Caco-2 (cell line): ENCODE results near the gene NAXD. TPM values are rescaled to one million over a fixed set of nuclear protein-coding genes. Genes with fewer than 3 reads are reported as not detected.
"Not testable (repeated sequence)": the region's sequence is repeated elsewhere in the genome, so short reads cannot be mapped to it uniquely, and the experiment has no call there.

ENCODE experiments used
- BruUV-seq: library from RNA; stranded (reverse); fragments of 400-500 nt; replicated peaks from 2 replicates; lab custom pipeline; 2021; lab: Mats Ljungman, UMichigan
- CTCF ChIA-PET: fragments of 300-600 bp; sonication (Branson Sonifier 250); formaldehyde crosslinking; loops from one replicate; lab custom pipeline; 2022; ENCODE audit warnings: antibody characterized with exemption; lab: Charles Lee
- POLR2A ChIA-PET: fragments of 300-600 bp; sonication (Branson Sonifier 250); formaldehyde crosslinking; loops from one replicate; lab custom pipeline; 2022; ENCODE audit warnings: antibody characterized with exemption; lab: Charles Lee
- DNase-seq, 2 experiments: peaks; one replicate each; pipeline versions ENCODE4 v3.0.0 to v3.0.0-alpha.2; 2020 to 2022
- H3K27me3 ChIP-seq: replicated peaks from 2 replicates; pipeline ENCODE4 v1.6.0; 2011; ENCODE audit warnings: low read length; ENCODE audit not compliant: control insufficient read depth, insufficient read depth
- H3K36me3 ChIP-seq: 2 replicates; pipeline ENCODE4 v1.5.1; 2011; ENCODE audit warnings: low read length; ENCODE audit not compliant: control insufficient read depth, insufficient read depth
- H3K4me1 ChIP-seq: fragments of 250-450 bp; sonication (Bioruptor Pico); 2 replicates; pipeline ENCODE4 v1.5.1; 2020; ENCODE audit warnings: mild to moderate bottlenecking
- H3K4me3 ChIP-seq: 2 replicates; pipeline ENCODE4 v1.5.1; 2011; ENCODE audit warnings: low read depth, mild to moderate bottlenecking, control low read depth, low read length
- H3K9me3 ChIP-seq: fragments of 250-450 bp; sonication (Bioruptor Pico); 2 replicates; pipeline ENCODE4 v1.5.1; 2020; ENCODE audit warnings: mild to moderate bottlenecking, moderate library complexity
- H3K27ac Mint-ChIP-seq: one replicate; pipeline ENCODE4 v1.8.0; 2022; ENCODE audit warnings: mixed read lengths; ENCODE audit not compliant: unreplicated experiment
- H3K27me3 Mint-ChIP-seq: one replicate; pipeline ENCODE4 v1.8.0; 2022; ENCODE audit warnings: mixed read lengths; ENCODE audit not compliant: insufficient read depth, unreplicated experiment
- H3K36me3 Mint-ChIP-seq: one replicate; pipeline ENCODE4 v1.8.0; 2022; ENCODE audit warnings: mild to moderate bottlenecking, mixed read lengths; ENCODE audit not compliant: insufficient read depth, unreplicated experiment
- H3K4me1 Mint-ChIP-seq: one replicate; pipeline ENCODE4 v1.8.0; 2022; ENCODE audit warnings: low read depth, mixed read lengths; ENCODE audit not compliant: unreplicated experiment
- H3K4me3 Mint-ChIP-seq: one replicate; pipeline ENCODE4 v1.8.0; 2022; ENCODE audit warnings: mild to moderate bottlenecking, moderate library complexity, mixed read lengths; ENCODE audit not compliant: unreplicated experiment
- H3K9me3 Mint-ChIP-seq: one replicate; pipeline ENCODE4 v1.8.0; 2022; ENCODE audit warnings: mixed read lengths; ENCODE audit not compliant: unreplicated experiment
- CTCF ChIP-seq, 2 experiments: fragments of 200-600 bp in 1 of 2; IDR thresholded peaks; 1 replicate in 1 of 2; 2 replicates in 1 of 2; pipeline versions ENCODE4 v1.5.1 to v1.8.0; 2011 to 2022; ENCODE audit warnings: antibody characterized with exemption in 1 of 2, control low read depth in 1 of 2, inconsistent platforms in 1 of 2, low read depth in 1 of 2, low read length in 1 of 2, mild to moderate bottlenecking in 1 of 2, moderate library complexity in 1 of 2; ENCODE audit not compliant: insufficient read depth in 1 of 2, severe bottlenecking in 1 of 2, unreplicated experiment in 1 of 2
- intact Hi-C: fragments of 100-400 bp; cut with micrococcal nuclease; formaldehyde crosslinking; loops from one replicate; pipeline ENCODE4 v1.10.0; 2022; ENCODE audit not compliant: unreplicated experiment
- total RNA-seq: library from RNA; stranded (reverse); gene quantifications from 2 replicates; pipeline ENCODE4 v1.2.3, GENCODE V29; 2022

NAXD gene
- total RNA-seq, 1 experiment from 2014 or later = 51.5 TPM

- peaks cover 10% of the 10 kb centered on the region for H3K9me3 Mint-ChIP-seq
Observed at GRCh38 chr13:110657196-110657595, 41.9 kb downstream of the NAXD start.

GRCh38 chr13:110658218-110658911 lies 43.0 kb downstream of the NAXD start:
- H3K9me3 Mint-ChIP-seq, H3K27ac Mint-ChIP-seq, POLR2A ChIA-PET, H3K4me3 Mint-ChIP-seq, H3K27me3 ChIP-seq, H3K4me3 ChIP-seq, H3K4me1 ChIP-seq, intact Hi-C loops, H3K36me3 ChIP-seq, H3K9me3 ChIP-seq, H3K4me1 Mint-ChIP-seq, H3K27me3 Mint-ChIP-seq, DNase-seq, CTCF ChIA-PET, BruUV-seq: not testable (repeated sequence)
- H3K36me3 Mint-ChIP-seq = peaks cover 81% of the 10 kb centered on the region

More at GRCh38 chr13:110657196-110657595, 41.9 kb downstream of the NAXD start:
- intact Hi-C loops = no loop called here
- Histone ChIP-seq H3K36me3 (peaks cover 1% of the 10 kb centered on the region; the same call in 1 of the 2 replicates), H3K4me1 (no peaks in the 10 kb centered on the region), H3K4me3 (no peak overlapping the region), H3K9me3 (no peaks in the 10 kb centered on the region), H3K27me3 (no peaks in the 10 kb centered on the region)
- DNase-seq = no peak
- no peak for TF ChIP-seq CTCF (IDR thresholded peaks at IDR 0.05; ENCODE audit: insufficient read depth in 1 of 2, low read depth in 1 of 2, low read length in 1 of 2, severe bottlenecking in 1 of 2, unreplicated experiment in 1 of 2)
- CTCF ChIA-PET = no interaction called here
- H3K4me1 Mint-ChIP-seq = no peaks in the 10 kb centered on the region
- H3K27ac Mint-ChIP-seq = no peak overlapping the region
- POLR2A ChIA-PET = no interaction called here
- BruUV-seq = no TSS peak
- H3K4me3 Mint-ChIP-seq = no peak overlapping the region
- H3K36me3 Mint-ChIP-seq = peaks cover 69% of the 10 kb centered on the region
- H3K27me3 Mint-ChIP-seq = no peaks in the 10 kb centered on the region

- Mint-ChIP-seq H3K27ac (no peak overlapping the region), H3K36me3 (peaks cover 77% of the 10 kb centered on the region), H3K27me3 (no peaks in the 10 kb centered on the region), H3K4me3 (no peak overlapping the region), H3K4me1 (no peaks in the 10 kb centered on the region), H3K9me3 (peaks cover 10% of the 10 kb centered on the region)
- Histone ChIP-seq H3K4me1 (no peaks in the 10 kb centered on the region), H3K27me3 (no peaks in the 10 kb centered on the region), H3K36me3 (peaks cover 3% of the 10 kb centered on the region), H3K4me3 (no peak overlapping the region), H3K9me3 (no peaks in the 10 kb centered on the region)
- no TSS peak for BruUV-seq
- TF ChIP-seq CTCF (IDR thresholded peaks at IDR 0.05; ENCODE audit: insufficient read depth in 1 of 2, low read depth in 1 of 2, low read length in 1 of 2, severe bottlenecking in 1 of 2, unreplicated experiment in 1 of 2) = no peak
- POLR2A ChIA-PET = no interaction called here
- DNase-seq = no peak
- CTCF ChIA-PET = interaction anchor here (0.7 kb wide), 1 partner anchor 71 kb away, joined by 5 read pairs; no protein-coding TSS in a partner anchor
- intact Hi-C loops = no loop called here
Observed at GRCh38 chr13:110661256-110661655, 45.9 kb downstream of the NAXD start.
